Glutamatergic neuron (in vitro differentiated cells): ENCODE measurements around the gene ARRDC4. TPM values are rescaled to one million over a fixed set of nuclear protein-coding genes. Genes with fewer than 3 reads are reported as not detected.
A peak's percentile ranks its signal among the peaks of the same experiment; 100 is the strongest.

Source experiments
- DNase-seq: peaks from one replicate; pipeline ENCODE4 v3.0.0; 2022
- H3K27ac Mint-ChIP-seq: one replicate; pipeline ENCODE4 v1.8.0; 2020; ENCODE audit warnings: mild to moderate bottlenecking, mixed read lengths, inconsistent platforms; ENCODE audit not compliant: unreplicated experiment
- H3K27me3 Mint-ChIP-seq: one replicate; pipeline ENCODE4 v1.8.0; 2020; ENCODE audit warnings: mild to moderate bottlenecking, moderate library complexity, mixed read lengths, inconsistent platforms; ENCODE audit not compliant: unreplicated experiment
- H3K36me3 Mint-ChIP-seq: one replicate; pipeline ENCODE4 v1.8.0; 2020; ENCODE audit warnings: mild to moderate bottlenecking, mixed read lengths, inconsistent platforms; ENCODE audit not compliant: unreplicated experiment
- H3K4me1 Mint-ChIP-seq: one replicate; pipeline ENCODE4 v1.8.0; 2020; ENCODE audit warnings: mild to moderate bottlenecking, low read depth, mixed read lengths, inconsistent platforms; ENCODE audit not compliant: unreplicated experiment
- H3K4me3 Mint-ChIP-seq: one replicate; pipeline ENCODE4 v1.8.0; 2020; ENCODE audit warnings: mild to moderate bottlenecking, mixed read lengths, inconsistent platforms; ENCODE audit not compliant: unreplicated experiment
- H3K9me3 Mint-ChIP-seq: one replicate; pipeline ENCODE4 v1.8.0; 2020; ENCODE audit warnings: mild to moderate bottlenecking, moderate library complexity, mixed read lengths, inconsistent platforms; ENCODE audit not compliant: unreplicated experiment
- total RNA-seq: library from RNA; stranded (reverse); fragmentation: NEBNext Ultra II Directional; extraction: Animal tissue kit (Norgen Biotek cat#: 25700); gene quantifications from one replicate; pipeline ENCODE4 v1.2.1, GENCODE V29; 2021; ENCODE audit not compliant: unreplicated experiment
- TF ChIP-seq, protein P1 (sequence below): fragments of 200-600 bp; sonication (generic); IDR thresholded peaks from one replicate; pipeline ENCODE4 v1.5.0; 2021; ENCODE audit not compliant: partially characterized antibody, unreplicated experiment

Gene ARRDC4
- total RNA-seq, 1 donor from 2014 or later: 16.9 TPM

DNA sequence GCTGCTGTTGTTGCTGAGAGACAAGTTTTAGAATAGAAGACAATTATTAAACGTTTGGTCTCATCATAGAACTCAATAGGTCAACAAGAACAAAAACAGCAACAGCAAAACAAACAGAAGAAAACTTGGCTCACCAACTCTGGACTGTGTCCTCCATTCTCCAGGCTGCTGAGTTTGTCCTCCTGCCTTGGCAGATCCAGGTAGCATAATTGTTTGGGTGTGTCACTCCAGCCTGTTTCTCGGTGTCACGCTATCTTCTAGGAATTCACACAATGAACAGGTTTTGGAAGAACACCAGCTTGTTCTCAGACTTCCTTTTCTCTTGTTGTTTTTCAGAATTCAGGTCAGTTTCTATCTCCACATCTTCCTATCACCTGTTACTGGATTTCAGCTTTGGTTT, 34.7 kb downstream of the ARRDC4 start:
- Mint-ChIP-seq H3K4me1 (peaks cover 3% of the 10 kb centered on the region), H3K27ac (no peak overlapping the region), H3K36me3 (no peaks in the 10 kb centered on the region), H3K4me3 (no peak overlapping the region), H3K9me3 (no peaks in the 10 kb centered on the region), H3K27me3 (no peaks in the 10 kb centered on the region)
- DNase-seq: no peak
- TF ChIP-seq, protein P1, sequence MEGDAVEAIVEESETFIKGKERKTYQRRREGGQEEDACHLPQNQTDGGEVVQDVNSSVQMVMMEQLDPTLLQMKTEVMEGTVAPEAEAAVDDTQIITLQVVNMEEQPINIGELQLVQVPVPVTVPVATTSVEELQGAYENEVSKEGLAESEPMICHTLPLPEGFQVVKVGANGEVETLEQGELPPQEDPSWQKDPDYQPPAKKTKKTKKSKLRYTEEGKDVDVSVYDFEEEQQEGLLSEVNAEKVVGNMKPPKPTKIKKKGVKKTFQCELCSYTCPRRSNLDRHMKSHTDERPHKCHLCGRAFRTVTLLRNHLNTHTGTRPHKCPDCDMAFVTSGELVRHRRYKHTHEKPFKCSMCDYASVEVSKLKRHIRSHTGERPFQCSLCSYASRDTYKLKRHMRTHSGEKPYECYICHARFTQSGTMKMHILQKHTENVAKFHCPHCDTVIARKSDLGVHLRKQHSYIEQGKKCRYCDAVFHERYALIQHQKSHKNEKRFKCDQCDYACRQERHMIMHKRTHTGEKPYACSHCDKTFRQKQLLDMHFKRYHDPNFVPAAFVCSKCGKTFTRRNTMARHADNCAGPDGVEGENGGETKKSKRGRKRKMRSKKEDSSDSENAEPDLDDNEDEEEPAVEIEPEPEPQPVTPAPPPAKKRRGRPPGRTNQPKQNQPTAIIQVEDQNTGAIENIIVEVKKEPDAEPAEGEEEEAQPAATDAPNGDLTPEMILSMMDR: no peak

DNA sequence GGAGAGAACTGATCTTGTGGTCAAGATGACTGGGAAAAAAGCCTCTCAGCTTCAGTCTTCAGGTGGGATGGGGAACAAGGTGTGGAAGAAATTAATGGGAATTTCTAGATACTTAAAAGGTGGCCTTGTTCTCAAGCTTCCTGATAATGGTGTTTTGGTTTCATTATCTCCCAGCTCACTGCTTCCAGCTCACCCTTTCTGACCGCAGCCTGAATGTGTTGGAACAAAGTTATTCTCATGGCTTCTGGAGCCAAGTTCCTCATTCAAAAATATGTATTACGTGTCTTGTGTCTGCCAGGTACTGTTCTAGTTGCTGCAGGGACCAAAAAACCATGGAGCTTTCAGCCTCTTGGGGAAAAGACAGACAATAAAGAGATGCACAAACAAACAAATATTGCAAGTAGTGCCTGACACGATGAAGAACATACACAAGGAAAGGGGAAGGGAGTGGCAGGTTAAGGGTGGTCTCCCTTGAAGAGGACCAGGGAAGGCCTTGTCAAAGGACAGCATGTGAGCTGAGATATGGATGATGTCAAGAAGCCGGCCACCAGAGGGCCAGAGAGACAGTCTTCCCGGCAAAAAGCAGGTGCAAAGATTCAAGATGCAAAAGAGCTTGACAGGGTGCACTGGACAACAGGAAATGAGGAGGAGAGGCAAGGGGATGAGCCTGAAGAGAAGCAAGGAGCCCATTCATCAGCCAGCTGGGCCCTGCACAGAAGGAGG, 35.5 kb downstream of the ARRDC4 start:
- TF ChIP-seq, protein P1: peak; percentile 26
- Mint-ChIP-seq H3K4me1 (peaks cover 3% of the 10 kb centered on the region), H3K9me3 (no peaks in the 10 kb centered on the region), H3K4me3 (no peak overlapping the region), H3K27me3 (no peaks in the 10 kb centered on the region), H3K27ac (no peak overlapping the region), H3K36me3 (no peaks in the 10 kb centered on the region)
- peak; percentile 25 for DNase-seq

DNA sequence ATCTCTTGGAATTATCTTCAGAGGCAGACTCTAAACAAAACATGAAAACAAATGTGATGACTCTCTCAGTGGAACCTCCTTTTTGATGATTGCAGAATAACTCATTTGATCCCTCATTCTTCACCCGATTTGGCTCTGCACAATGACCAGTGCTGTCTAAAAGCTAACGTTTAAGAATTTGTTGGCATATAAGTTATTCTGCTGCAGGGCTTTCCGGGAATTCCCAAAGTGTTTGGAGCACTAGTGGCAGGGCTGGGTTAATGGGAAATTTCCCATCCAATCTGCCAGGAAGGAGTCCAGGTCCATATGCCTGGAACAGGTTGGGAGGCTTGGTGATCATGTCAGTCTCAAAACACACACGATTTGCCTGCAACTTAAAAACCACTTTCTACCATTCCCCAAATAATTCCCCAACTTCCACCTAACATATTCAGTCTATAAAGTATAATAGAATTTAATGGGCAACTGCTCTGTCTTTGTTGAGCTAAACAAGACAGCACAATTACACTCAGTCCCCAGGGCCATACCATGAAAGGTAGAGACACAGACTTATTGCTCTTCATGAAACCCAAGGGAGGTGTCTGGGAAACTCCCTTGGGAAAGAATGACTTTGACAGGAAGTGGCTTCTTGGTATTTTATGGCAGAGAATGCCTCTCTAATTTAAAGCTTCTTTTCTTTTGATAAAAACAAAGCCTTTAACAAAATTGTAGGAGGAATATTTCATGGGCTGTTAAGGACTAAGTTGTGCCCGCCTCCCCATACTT, 38.0 kb downstream of the ARRDC4 start:
- no peak overlapping the region for H3K4me3 Mint-ChIP-seq
- H3K36me3 Mint-ChIP-seq: no peaks in the 10 kb centered on the region
- no peaks in the 10 kb centered on the region for H3K9me3 Mint-ChIP-seq
- no peaks in the 10 kb centered on the region for H3K27me3 Mint-ChIP-seq
- no peak for DNase-seq
- no peak overlapping the region for H3K27ac Mint-ChIP-seq
- peaks cover 3% of the 10 kb centered on the region for H3K4me1 Mint-ChIP-seq
- TF ChIP-seq, protein P1: no peak

DNA sequence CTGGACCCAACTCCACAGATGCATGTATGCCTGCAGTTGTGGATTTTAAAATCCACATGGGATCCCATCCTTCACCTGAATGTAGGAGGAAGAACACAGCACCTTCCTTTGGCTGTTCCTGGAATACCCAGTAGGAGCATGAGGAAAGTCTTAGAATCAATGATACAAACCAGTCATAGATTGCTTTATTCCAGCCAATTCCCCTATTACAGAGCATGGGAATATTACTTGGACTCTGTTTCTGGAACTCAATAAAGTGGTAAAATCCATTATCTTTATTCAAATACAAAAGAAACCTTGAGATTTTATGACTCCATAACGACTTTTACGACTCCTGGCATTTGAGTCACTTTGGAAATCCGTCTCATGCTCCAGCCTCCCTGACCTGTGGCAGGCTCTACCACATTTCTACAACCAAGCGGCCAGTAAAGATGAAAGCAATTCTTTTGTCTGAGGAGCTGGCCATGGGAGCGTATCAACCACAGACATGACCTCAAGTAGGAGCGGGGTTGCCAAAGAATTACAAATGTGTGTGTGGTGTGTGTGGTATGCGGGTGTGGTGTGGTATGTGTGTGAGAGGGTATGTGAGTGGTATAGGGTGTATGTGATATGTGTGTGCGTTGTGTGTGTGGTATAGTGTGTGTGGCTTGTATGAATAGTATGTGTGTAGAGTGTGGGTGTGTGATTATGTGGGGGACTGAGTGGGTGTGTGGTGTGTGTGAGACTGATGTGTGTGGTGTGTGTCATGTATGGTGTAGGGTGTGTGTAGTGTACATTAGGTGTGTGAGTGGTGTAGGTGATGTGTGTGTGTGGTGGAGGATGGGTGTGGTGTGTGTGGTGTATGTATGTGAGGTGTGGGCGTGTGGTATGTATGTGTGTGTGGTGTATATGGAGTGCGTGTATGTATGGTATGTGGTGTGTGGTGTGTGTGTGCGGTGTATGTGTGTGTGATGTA, 40.0 kb downstream of the ARRDC4 start:
- Mint-ChIP-seq H3K4me1 (peaks cover 3% of the 10 kb centered on the region), H3K9me3 (no peaks in the 10 kb centered on the region), H3K27ac (no peak overlapping the region), H3K27me3 (no peaks in the 10 kb centered on the region), H3K4me3 (no peak overlapping the region), H3K36me3 (no peaks in the 10 kb centered on the region)
- TF ChIP-seq, protein P1: no peak
- DNase-seq: no peak
